ENCODE data around the gene SSR1.
A peak's percentile ranks its signal among the peaks of the same experiment; 100 is the strongest.
"Not testable (repeated sequence)": the region's sequence is repeated elsewhere in the genome, so short reads cannot be mapped to it uniquely, and the experiment has no call there.

The SSR1 gene

GRCh38 chr6:7341271-7341670 is 28.3 kb upstream of the SSR1 start:
- Histone ChIP-seq H3K9me3 (replicated peaks in 1 of 11) (peaks cover 0 to 11% (median 6%) of the 10 kb centered on the region in 11 experiments; a peak in 12 of 22 replicates), H3K9ac (no peak overlapping the region), H4K20me1 (no peaks in the 10 kb centered on the region), H3K27ac (peak overlapping the region in 2 of 11 experiments; percentile 23 to 46; a peak in 1 of 22 replicates), H3K4me1 (peaks cover 6 to 28% (median 20%) of the 10 kb centered on the region in 10 experiments; a peak in 18 of 20 replicates), H3K4me2 (peak overlapping the region in 2 of 11 experiments; percentile 47 to 67; a peak in 3 of 22 replicates), H3K27me3 (no peaks in the 10 kb centered on the region), H3K4me3 (no peak overlapping the region), H3K36me3 (no peaks in the 10 kb centered on the region)
- TF ChIP-seq Cebpa-rat (IDR thresholded peaks at IDR 0.05) = no peak

- not testable (repeated sequence) for H3K4me2 ChIP-seq, H3K36me3 ChIP-seq, H3K27me3 ChIP-seq
Measured at GRCh38 chr6:7339007-7339732, 26.2 kb upstream of the SSR1 start.

GRCh38 chr6:7338031-7338430 is 25.0 kb upstream of the SSR1 start:
- no peak for TF ChIP-seq Cebpa-rat (IDR thresholded peaks at IDR 0.05)
- Histone ChIP-seq H3K9me3 (replicated peaks in 1 of 11) (no peaks in the 10 kb centered on the region), H3K27me3 (no peaks in the 10 kb centered on the region), H4K20me1 (no peaks in the 10 kb centered on the region), H3K9ac (no peak overlapping the region), H3K4me1 (peaks cover 6 to 17% (median 12%) of the 10 kb centered on the region in 10 experiments; a peak in 18 of 20 replicates), H3K4me2 (no peak overlapping the region), H3K27ac (no peak overlapping the region), H3K36me3 (no peaks in the 10 kb centered on the region), H3K4me3 (no peak overlapping the region)

More at GRCh38 chr6:7339007-7339732, 26.2 kb upstream of the SSR1 start:
- peaks cover 6 to 17% (median 12%) of the 10 kb centered on the region in 10 experiments; a peak in 18 of 20 replicates for H3K4me1 ChIP-seq
- not testable (repeated sequence) for H3K9ac ChIP-seq; H4K20me1 ChIP-seq; H3K27ac ChIP-seq; H3K9me3 ChIP-seq (replicated peaks in 1 of 11); H3K4me3 ChIP-seq

- TF ChIP-seq Cebpa-rat (IDR thresholded peaks at IDR 0.05) = no peak
- Histone ChIP-seq H3K36me3 (no peaks in the 10 kb centered on the region), H3K9ac (no peak overlapping the region), H3K27me3 (no peaks in the 10 kb centered on the region), H3K4me3 (no peak overlapping the region), H3K27ac (no peak overlapping the region), H3K4me2 (no peak overlapping the region), H3K9me3 (replicated peaks in 1 of 11) (no peaks in the 10 kb centered on the region), H3K4me1 (peaks cover 0 to 14% (median 0%) of the 10 kb centered on the region in 10 experiments; a peak in 2 of 20 replicates), H4K20me1 (no peaks in the 10 kb centered on the region)
Measured at GRCh38 chr6:7335519-7335918, 22.5 kb upstream of the SSR1 start.

- Histone ChIP-seq H3K27me3 (no peaks in the 10 kb centered on the region), H3K9ac (no peak overlapping the region), H3K4me2 (no peak overlapping the region), H3K4me1 (peaks cover 0 to 14% (median 0%) of the 10 kb centered on the region in 10 experiments; a peak in 2 of 20 replicates), H3K4me3 (no peak overlapping the region), H3K36me3 (no peaks in the 10 kb centered on the region), H3K27ac (no peak overlapping the region), H3K9me3 (replicated peaks in 1 of 11) (no peaks in the 10 kb centered on the region), H4K20me1 (no peaks in the 10 kb centered on the region)
- TF ChIP-seq Cebpa-rat (IDR thresholded peaks at IDR 0.05) = no peak
Measured at GRCh38 chr6:7334685-7335084, 21.7 kb upstream of the SSR1 start.

- Histone ChIP-seq H3K4me3 (no peak overlapping the region), H4K20me1 (no peaks in the 10 kb centered on the region), H3K27ac (no peak overlapping the region), H3K36me3 (no peaks in the 10 kb centered on the region), H3K4me2 (peak overlapping the region in 2 of 11 experiments; percentile 24 to 37; a peak in 4 of 22 replicates), H3K9me3 (replicated peaks in 1 of 11) (no peaks in the 10 kb centered on the region), H3K4me1 (peaks cover 0 to 28% (median 4%) of the 10 kb centered on the region in 10 experiments; a peak in 10 of 20 replicates), H3K27me3 (no peaks in the 10 kb centered on the region), H3K9ac (no peak overlapping the region)
- no peak for TF ChIP-seq Cebpa-rat (IDR thresholded peaks at IDR 0.05)
Measured at GRCh38 chr6:7332090-7332745, 19.2 kb upstream of the SSR1 start.

- H3K4me3 ChIP-seq = no peak overlapping the region
- H3K9me3 ChIP-seq (replicated peaks in 1 of 11) = no peaks in the 10 kb centered on the region
- no peaks in the 10 kb centered on the region for H3K36me3 ChIP-seq
Measured at GRCh38 chr6:7331452-7331851, 18.5 kb upstream of the SSR1 start.

GRCh38 chr6:7328243-7328642 is 15.2 kb upstream of the SSR1 start:
- TF ChIP-seq Cebpa-rat (IDR thresholded peaks at IDR 0.05) = no peak
- no peak overlapping the region for H3K4me3 ChIP-seq
- peaks cover 0 to 3% (median 0%) of the 10 kb centered on the region in 11 experiments; a peak in 2 of 22 replicates for H3K9me3 ChIP-seq (replicated peaks in 1 of 11)
- H3K4me1 ChIP-seq = peaks cover 9 to 65% (median 35%) of the 10 kb centered on the region in 10 experiments; a peak in 18 of 20 replicates
- H3K36me3 ChIP-seq = no peaks in the 10 kb centered on the region
- H4K20me1 ChIP-seq = no peaks in the 10 kb centered on the region
- H3K4me2 ChIP-seq = peak overlapping the region in 5 of 11 experiments; percentile 31 to 69 (median 39); a peak in 6 of 22 replicates
- no peak overlapping the region for H3K27ac ChIP-seq
- H3K27me3 ChIP-seq = no peaks in the 10 kb centered on the region
- no peak overlapping the region for H3K9ac ChIP-seq

More at GRCh38 chr6:7331452-7331851, 18.5 kb upstream of the SSR1 start:
- no peak overlapping the region for H3K9ac ChIP-seq
- H3K4me2 ChIP-seq = peak overlapping the region in 2 of 11 experiments; percentile 24 to 37; a peak in 3 of 22 replicates
- no peaks in the 10 kb centered on the region for H3K27me3 ChIP-seq
- no peaks in the 10 kb centered on the region for H4K20me1 ChIP-seq
- no peak for TF ChIP-seq Cebpa-rat (IDR thresholded peaks at IDR 0.05)
- H3K4me1 ChIP-seq = peaks cover 0 to 36% (median 11%) of the 10 kb centered on the region in 10 experiments; a peak in 15 of 20 replicates
- H3K27ac ChIP-seq = no peak overlapping the region

GRCh38 chr6:7325750-7326149 is 12.8 kb upstream of the SSR1 start:
- H4K20me1 ChIP-seq = no peaks in the 10 kb centered on the region
- peak overlapping the region in 2 of 11 experiments; percentile 16 to 73; a peak in 2 of 22 replicates for H3K27ac ChIP-seq
- no peaks in the 10 kb centered on the region for H3K27me3 ChIP-seq
- no peak overlapping the region for H3K9ac ChIP-seq
- H3K9me3 ChIP-seq (replicated peaks in 1 of 11) = peaks cover 0 to 3% (median 0%) of the 10 kb centered on the region in 11 experiments; a peak in 2 of 22 replicates
- peak overlapping the region in 6 of 11 experiments; percentile 53 to 80 (median 76); a peak in 11 of 22 replicates for H3K4me2 ChIP-seq
- H3K36me3 ChIP-seq = no peaks in the 10 kb centered on the region
- H3K4me1 ChIP-seq = peaks cover 9 to 59% (median 35%) of the 10 kb centered on the region in 10 experiments; a peak in 18 of 20 replicates
- TF ChIP-seq Cebpa-rat (IDR thresholded peaks at IDR 0.05) = no peak
- H3K4me3 ChIP-seq = no peak overlapping the region

Data from BLaER1 treated with 17β-estradiol and CSF1 and Interleukin-3, amounts not matched to agents 10 nM and 100 nM (cell line).